ENCODE results near the gene ZNF280C.

Gene ZNF280C

DNA sequence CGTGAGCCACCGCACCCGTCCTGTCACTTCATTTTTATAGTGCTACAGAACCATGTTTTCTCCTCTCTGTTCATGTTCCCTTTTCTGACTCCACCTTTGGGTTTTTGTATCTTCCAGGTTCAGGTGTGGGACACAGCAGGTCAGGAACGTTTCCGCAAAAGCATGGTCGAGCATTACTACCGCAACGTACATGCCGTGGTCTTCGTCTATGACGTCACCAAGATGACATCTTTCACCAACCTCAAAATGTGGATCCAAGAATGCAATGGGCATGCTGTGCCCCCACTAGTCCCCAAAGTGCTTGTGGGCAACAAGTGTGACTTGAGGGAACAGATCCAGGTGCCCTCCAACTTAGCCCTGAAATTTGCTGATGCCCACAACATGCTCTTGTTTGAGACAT, 84.5 kb downstream of the ZNF280C start:
- no CpG with 5 or more reads among the region's 11 CpGs for WGBS (ENCODE audit: extremely low coverage, insufficient coverage, insufficient read length)

DNA sequence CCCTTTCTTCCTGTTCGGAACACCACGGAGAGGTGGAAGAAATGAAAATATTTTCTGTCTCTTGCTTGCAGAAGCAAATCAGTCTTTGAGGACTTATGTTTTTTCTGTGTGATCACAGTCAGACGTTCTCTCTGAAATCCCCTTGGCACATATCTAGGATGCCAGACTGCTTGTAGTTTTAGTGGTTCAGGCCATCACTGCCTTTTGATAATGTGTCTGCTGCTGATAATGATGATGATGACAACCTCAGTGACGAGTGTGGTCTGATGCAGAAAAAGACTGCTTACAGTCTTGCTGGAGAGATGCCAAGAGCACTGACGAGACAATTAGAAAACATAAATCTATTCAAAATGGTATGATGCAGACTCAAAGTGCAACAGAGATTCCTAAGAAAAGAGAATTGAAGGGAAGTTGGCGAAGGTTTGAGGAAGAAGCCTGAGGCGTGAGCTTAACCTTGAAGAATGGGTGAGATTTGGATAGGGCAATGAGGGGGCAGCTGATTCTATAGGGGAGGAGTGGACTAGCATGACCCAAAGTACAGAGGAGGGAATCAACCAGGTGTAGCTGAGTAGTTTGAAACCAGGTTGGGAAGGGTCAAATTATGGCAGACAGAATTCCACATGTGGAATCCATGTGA, 89.0 kb downstream of the ZNF280C start:
- H4K12ac ChIP-seq (ENCODE audit: low read depth, low read length), result no peak overlapping the region
- H3K79me1 ChIP-seq (ENCODE audit: low read length), result no peaks in the 10 kb centered on the region
- H3K36me3 ChIP-seq (ENCODE audit: control insufficient read depth in 1 of 2, insufficient read depth in 2 of 2, low read length in 2 of 2), result no peaks in the 10 kb centered on the region
- no peak overlapping the region for H3K18ac ChIP-seq (ENCODE audit: low read length)
- H3K4me1 ChIP-seq (ENCODE audit: control insufficient read depth in 1 of 2, insufficient read depth in 2 of 2, low read length in 2 of 2), result peaks cover 0 to 2% of the 10 kb centered on the region in 2 experiments
- H3K79me2 ChIP-seq (ENCODE audit: control insufficient read depth, insufficient read depth, low read length, poor library complexity), result no peaks in the 10 kb centered on the region
- H3K4ac ChIP-seq (ENCODE audit: low read depth, low read length), result no peak overlapping the region
- H3K9ac ChIP-seq (ENCODE audit: low read length), result no peak overlapping the region
- no peak overlapping the region for H3K14ac ChIP-seq (ENCODE audit: low read length)
- no peak overlapping the region for H2AK5ac ChIP-seq (ENCODE audit: low read length)
- H3K9me3 ChIP-seq (ENCODE audit: insufficient read depth, low read depth, low read length), result no peaks in the 10 kb centered on the region
- no peak overlapping the region for H4K91ac ChIP-seq (ENCODE audit: low read depth, low read length)
- no peak overlapping the region for H3K4me2 ChIP-seq (ENCODE audit: low read length)
- no CpG with 5 or more reads among the region's 7 CpGs for WGBS (ENCODE audit: extremely low coverage, insufficient coverage, insufficient read length)
- H3K4me3 ChIP-seq (ENCODE audit: low read depth, low read length), result no peak overlapping the region
- H3K27me3 ChIP-seq (ENCODE audit: insufficient read depth, low read length), result no peaks in the 10 kb centered on the region
- H2BK12ac ChIP-seq (ENCODE audit: low read length), result no peak overlapping the region
- no peak for DNase-seq
- H3K27ac ChIP-seq (ENCODE audit: low read depth, low read length), result no peak overlapping the region
- no peak overlapping the region for H2BK5ac ChIP-seq (ENCODE audit: low read depth, low read length, poor library complexity)
- H2AFZ ChIP-seq (ENCODE audit: insufficient read depth, low read length, poor library complexity), result no peak overlapping the region
- no peak overlapping the region for H4K8ac ChIP-seq (ENCODE audit: low read depth, low read length)
- no peak overlapping the region for H2BK120ac ChIP-seq (ENCODE audit: insufficient read depth, low read length, poor library complexity)
- no peak overlapping the region for H3K23ac ChIP-seq (ENCODE audit: low read length)

More for the DNA sequence above, 84.5 kb downstream of the ZNF280C start:
- Histone ChIP-seq H3K4me1 (ENCODE audit: control insufficient read depth in 1 of 2, insufficient read depth in 2 of 2, low read length in 2 of 2) (peaks cover 7 to 9% of the 10 kb centered on the region in 2 experiments), H2BK120ac (ENCODE audit: insufficient read depth, low read length, poor library complexity) (no peak overlapping the region), H3K4me3 (ENCODE audit: low read depth, low read length) (no peak overlapping the region), H4K8ac (ENCODE audit: low read depth, low read length) (no peak overlapping the region), H4K91ac (ENCODE audit: low read depth, low read length) (no peak overlapping the region), H3K14ac (ENCODE audit: low read length) (no peak overlapping the region), H3K23ac (ENCODE audit: low read length) (no peak overlapping the region), H3K18ac (ENCODE audit: low read length) (no peak overlapping the region), H3K27ac (ENCODE audit: low read depth, low read length) (no peak overlapping the region), H2AFZ (ENCODE audit: insufficient read depth, low read length, poor library complexity) (no peak overlapping the region), H3K4ac (ENCODE audit: low read depth, low read length) (no peak overlapping the region), H3K36me3 (ENCODE audit: control insufficient read depth in 1 of 2, insufficient read depth in 2 of 2, low read length in 2 of 2) (no peaks in the 10 kb centered on the region), H3K9ac (ENCODE audit: low read length) (no peak overlapping the region), H2BK12ac (ENCODE audit: low read length) (no peak overlapping the region), H3K79me1 (ENCODE audit: low read length) (peaks cover 3% of the 10 kb centered on the region), H2AK5ac (ENCODE audit: low read length) (no peak overlapping the region), H2BK5ac (ENCODE audit: low read depth, low read length, poor library complexity) (no peak overlapping the region), H4K12ac (ENCODE audit: low read depth, low read length) (no peak overlapping the region), H3K4me2 (ENCODE audit: low read length) (no peak overlapping the region), H3K27me3 (ENCODE audit: insufficient read depth, low read length) (no peaks in the 10 kb centered on the region), H3K9me3 (ENCODE audit: insufficient read depth, low read depth, low read length) (no peaks in the 10 kb centered on the region), H3K79me2 (ENCODE audit: control insufficient read depth, insufficient read depth, low read length, poor library complexity) (no peaks in the 10 kb centered on the region)
- DNase-seq, result no peak

DNA sequence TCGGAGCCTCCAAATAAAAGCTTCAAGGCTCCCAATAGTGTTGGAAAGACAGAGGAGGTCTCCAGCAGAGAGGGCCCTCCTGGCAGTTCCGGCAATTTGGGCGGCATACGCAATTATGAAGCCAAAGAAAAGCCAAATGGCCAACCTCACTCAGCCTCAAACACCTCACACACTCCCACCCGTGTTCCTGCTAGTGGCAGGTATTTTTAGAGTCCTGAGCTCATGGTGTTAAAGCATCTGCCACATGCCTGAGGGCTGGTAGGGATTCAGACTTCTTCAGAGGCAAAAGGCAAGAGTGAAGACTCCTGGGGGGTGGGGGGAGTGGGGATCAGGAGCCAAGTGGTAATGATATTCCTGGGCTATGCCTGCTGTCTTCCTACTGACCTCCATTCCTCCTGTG, 89.5 kb downstream of the ZNF280C start:
- H3K23ac ChIP-seq (ENCODE audit: low read length), result no peak overlapping the region
- no peak overlapping the region for H4K91ac ChIP-seq (ENCODE audit: low read depth, low read length)
- no peak overlapping the region for H3K14ac ChIP-seq (ENCODE audit: low read length)
- H4K12ac ChIP-seq (ENCODE audit: low read depth, low read length), result no peak overlapping the region
- no peak overlapping the region for H2BK120ac ChIP-seq (ENCODE audit: insufficient read depth, low read length, poor library complexity)
- WGBS (ENCODE audit: extremely low coverage, insufficient coverage, insufficient read length), result no CpG with 5 or more reads among the region's 5 CpGs
- no peak overlapping the region for H2AFZ ChIP-seq (ENCODE audit: insufficient read depth, low read length, poor library complexity)
- no peak overlapping the region for H2BK5ac ChIP-seq (ENCODE audit: low read depth, low read length, poor library complexity)
- H3K36me3 ChIP-seq (ENCODE audit: control insufficient read depth in 1 of 2, insufficient read depth in 2 of 2, low read length in 2 of 2), result no peaks in the 10 kb centered on the region
- DNase-seq, result no peak
- no peaks in the 10 kb centered on the region for H3K27me3 ChIP-seq (ENCODE audit: insufficient read depth, low read length)
- no peak overlapping the region for H3K9ac ChIP-seq (ENCODE audit: low read length)
- H3K18ac ChIP-seq (ENCODE audit: low read length), result no peak overlapping the region
- H3K79me2 ChIP-seq (ENCODE audit: control insufficient read depth, insufficient read depth, low read length, poor library complexity), result no peaks in the 10 kb centered on the region
- no peak overlapping the region for H4K8ac ChIP-seq (ENCODE audit: low read depth, low read length)
- no peak overlapping the region for H3K4me2 ChIP-seq (ENCODE audit: low read length)
- peaks cover 2 to 7% of the 10 kb centered on the region in 2 experiments for H3K4me1 ChIP-seq (ENCODE audit: control insufficient read depth in 1 of 2, insufficient read depth in 2 of 2, low read length in 2 of 2)
- no peaks in the 10 kb centered on the region for H3K9me3 ChIP-seq (ENCODE audit: insufficient read depth, low read depth, low read length)
- no peak overlapping the region for H3K4ac ChIP-seq (ENCODE audit: low read depth, low read length)
- no peak overlapping the region for H3K27ac ChIP-seq (ENCODE audit: low read depth, low read length)
- H2BK12ac ChIP-seq (ENCODE audit: low read length), result peak overlapping the region; percentile 22
- no peak overlapping the region for H3K4me3 ChIP-seq (ENCODE audit: low read depth, low read length)
- no peak overlapping the region for H2AK5ac ChIP-seq (ENCODE audit: low read length)
- peaks cover 4% of the 10 kb centered on the region for H3K79me1 ChIP-seq (ENCODE audit: low read length)

DNA sequence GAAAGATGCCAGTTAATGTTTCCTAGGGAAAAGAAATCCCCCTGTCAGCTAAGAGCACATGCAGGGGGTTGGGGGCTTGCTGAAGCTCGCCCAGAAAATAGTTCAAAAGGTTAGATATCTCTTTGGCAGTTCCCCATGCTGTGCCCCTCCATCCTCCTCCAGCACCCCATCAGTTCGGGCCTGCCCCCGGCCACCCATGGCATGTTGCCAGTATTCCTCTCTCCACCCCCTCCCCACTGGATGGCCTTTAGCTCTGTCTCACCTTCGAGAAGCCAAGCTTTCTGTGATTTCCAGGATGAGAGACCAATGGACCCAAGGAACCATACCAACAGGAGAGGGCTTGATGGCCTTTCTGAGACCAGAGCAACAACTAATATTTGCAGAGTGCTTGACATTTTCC, 91.8 kb downstream of the ZNF280C start:
- H2BK120ac ChIP-seq (ENCODE audit: insufficient read depth, low read length, poor library complexity), result no peak overlapping the region
- H3K4me2 ChIP-seq (ENCODE audit: low read length), result no peak overlapping the region
- H3K23ac ChIP-seq (ENCODE audit: low read length), result no peak overlapping the region
- no peak overlapping the region for H2BK5ac ChIP-seq (ENCODE audit: low read depth, low read length, poor library complexity)
- H3K27me3 ChIP-seq (ENCODE audit: insufficient read depth, low read length), result no peaks in the 10 kb centered on the region
- H3K79me2 ChIP-seq (ENCODE audit: control insufficient read depth, insufficient read depth, low read length, poor library complexity), result no peaks in the 10 kb centered on the region
- no peak for DNase-seq
- peaks cover 11 to 17% of the 10 kb centered on the region in 2 experiments for H3K4me1 ChIP-seq (ENCODE audit: control insufficient read depth in 1 of 2, insufficient read depth in 2 of 2, low read length in 2 of 2)
- no peak overlapping the region for H2AFZ ChIP-seq (ENCODE audit: insufficient read depth, low read length, poor library complexity)
- no peak overlapping the region for H4K8ac ChIP-seq (ENCODE audit: low read depth, low read length)
- H3K4me3 ChIP-seq (ENCODE audit: low read depth, low read length), result no peak overlapping the region
- H3K14ac ChIP-seq (ENCODE audit: low read length), result no peak overlapping the region
- H4K91ac ChIP-seq (ENCODE audit: low read depth, low read length), result no peak overlapping the region
- no peak overlapping the region for H2AK5ac ChIP-seq (ENCODE audit: low read length)
- no peak overlapping the region for H3K9ac ChIP-seq (ENCODE audit: low read length)
- H3K18ac ChIP-seq (ENCODE audit: low read length), result no peak overlapping the region
- WGBS (ENCODE audit: extremely low coverage, insufficient coverage, insufficient read length), result no CpG with 5 or more reads among the region's 4 CpGs
- no peak overlapping the region for H4K12ac ChIP-seq (ENCODE audit: low read depth, low read length)
- no peak overlapping the region for H3K27ac ChIP-seq (ENCODE audit: low read depth, low read length)
- H3K36me3 ChIP-seq (ENCODE audit: control insufficient read depth in 1 of 2, insufficient read depth in 2 of 2, low read length in 2 of 2), result no peaks in the 10 kb centered on the region
- no peak overlapping the region for H2BK12ac ChIP-seq (ENCODE audit: low read length)
- H3K9me3 ChIP-seq (ENCODE audit: insufficient read depth, low read depth, low read length), result no peaks in the 10 kb centered on the region
- peaks cover 8% of the 10 kb centered on the region for H3K79me1 ChIP-seq (ENCODE audit: low read length)
- H3K4ac ChIP-seq (ENCODE audit: low read depth, low read length), result no peak overlapping the region

Measured in trophoblast cell (in vitro differentiated cells and primary cell).